GM12872 (cell line): ENCODE data around the gene SETD1B.

Experiments
- TF ChIP-seq, protein P1 (sequence below): IDR thresholded peaks from 3 replicates; pipeline ENCODE4 v1.5.1; 2011; ENCODE audit warnings: low read depth, mild to moderate bottlenecking, low read length, moderate library complexity; ENCODE audit not compliant: insufficient read depth

SETD1B gene

DNA sequence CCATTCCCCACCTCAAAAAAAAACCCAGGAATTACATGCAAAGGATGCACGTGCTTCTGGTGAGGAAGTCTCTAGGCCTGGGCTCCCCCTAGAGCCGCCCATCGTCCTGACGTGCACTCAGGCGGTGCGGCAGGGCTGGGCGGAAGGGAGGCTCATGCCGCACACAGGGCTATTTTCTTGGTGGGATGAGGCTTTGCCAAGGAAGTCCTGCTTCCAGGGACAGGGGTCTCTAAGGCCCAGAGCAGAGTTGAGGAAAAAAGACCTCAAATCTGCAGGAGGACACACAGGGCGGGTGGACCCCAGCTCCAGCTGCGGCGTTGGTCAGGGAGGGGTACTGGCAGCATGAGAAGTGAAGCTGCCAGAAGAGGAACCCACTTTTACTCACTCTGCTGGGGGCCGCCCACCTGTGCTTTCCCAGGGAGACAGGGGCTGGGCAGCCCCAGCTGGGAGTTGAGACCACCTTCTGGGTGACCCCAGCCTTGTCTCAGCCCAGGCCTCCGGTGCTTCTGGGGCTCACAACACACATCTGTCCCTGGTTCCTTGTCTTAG is 14.5 kb upstream of the SETD1B start:
- TF ChIP-seq, protein P1, sequence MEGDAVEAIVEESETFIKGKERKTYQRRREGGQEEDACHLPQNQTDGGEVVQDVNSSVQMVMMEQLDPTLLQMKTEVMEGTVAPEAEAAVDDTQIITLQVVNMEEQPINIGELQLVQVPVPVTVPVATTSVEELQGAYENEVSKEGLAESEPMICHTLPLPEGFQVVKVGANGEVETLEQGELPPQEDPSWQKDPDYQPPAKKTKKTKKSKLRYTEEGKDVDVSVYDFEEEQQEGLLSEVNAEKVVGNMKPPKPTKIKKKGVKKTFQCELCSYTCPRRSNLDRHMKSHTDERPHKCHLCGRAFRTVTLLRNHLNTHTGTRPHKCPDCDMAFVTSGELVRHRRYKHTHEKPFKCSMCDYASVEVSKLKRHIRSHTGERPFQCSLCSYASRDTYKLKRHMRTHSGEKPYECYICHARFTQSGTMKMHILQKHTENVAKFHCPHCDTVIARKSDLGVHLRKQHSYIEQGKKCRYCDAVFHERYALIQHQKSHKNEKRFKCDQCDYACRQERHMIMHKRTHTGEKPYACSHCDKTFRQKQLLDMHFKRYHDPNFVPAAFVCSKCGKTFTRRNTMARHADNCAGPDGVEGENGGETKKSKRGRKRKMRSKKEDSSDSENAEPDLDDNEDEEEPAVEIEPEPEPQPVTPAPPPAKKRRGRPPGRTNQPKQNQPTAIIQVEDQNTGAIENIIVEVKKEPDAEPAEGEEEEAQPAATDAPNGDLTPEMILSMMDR, result no peak

DNA sequence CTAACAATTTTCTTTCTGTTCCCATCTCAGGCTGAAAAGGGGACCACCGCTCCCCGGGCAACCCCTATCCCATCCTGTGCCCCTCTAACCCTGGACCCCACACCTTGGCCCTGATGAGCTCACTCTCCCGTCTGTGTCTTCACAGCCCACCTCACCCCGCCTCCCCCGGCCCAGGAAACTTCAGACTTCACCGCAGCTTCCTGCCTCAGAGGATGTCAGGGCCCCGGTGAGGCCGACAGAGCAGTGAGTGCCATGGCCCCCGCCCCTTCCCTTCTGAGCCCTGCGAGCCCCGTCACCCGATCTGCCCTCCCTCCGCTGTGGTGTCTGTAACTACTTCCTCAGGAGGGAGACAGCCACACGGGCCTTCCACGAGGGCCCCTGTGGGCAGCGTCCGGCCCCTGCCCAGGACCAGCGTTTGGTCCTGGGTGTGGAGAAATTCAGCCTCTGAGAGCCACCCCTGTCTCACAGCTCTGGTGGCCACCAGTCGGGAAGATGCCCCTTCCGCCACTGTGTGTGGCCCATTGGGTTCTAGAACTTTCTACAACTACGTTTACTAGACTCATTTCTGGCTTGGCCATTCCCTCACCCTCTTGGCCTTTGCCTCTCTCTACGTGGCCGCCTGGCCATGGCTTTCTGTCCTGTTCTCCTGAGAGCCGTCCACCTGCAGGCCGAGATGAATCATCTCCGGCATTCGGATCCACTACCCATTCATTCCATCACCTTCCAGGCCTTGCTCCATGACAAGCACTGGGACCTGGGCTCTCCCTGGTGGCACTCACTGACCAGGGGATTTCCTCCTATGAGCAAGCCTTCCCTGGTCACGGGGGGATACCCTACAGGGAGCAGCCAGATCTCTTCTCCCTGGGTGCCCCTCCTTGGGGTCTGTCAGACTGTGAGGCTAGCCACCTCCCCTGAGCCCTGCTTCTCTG is 13.7 kb upstream of the SETD1B start:
- TF ChIP-seq, protein P1, result no peak

DNA sequence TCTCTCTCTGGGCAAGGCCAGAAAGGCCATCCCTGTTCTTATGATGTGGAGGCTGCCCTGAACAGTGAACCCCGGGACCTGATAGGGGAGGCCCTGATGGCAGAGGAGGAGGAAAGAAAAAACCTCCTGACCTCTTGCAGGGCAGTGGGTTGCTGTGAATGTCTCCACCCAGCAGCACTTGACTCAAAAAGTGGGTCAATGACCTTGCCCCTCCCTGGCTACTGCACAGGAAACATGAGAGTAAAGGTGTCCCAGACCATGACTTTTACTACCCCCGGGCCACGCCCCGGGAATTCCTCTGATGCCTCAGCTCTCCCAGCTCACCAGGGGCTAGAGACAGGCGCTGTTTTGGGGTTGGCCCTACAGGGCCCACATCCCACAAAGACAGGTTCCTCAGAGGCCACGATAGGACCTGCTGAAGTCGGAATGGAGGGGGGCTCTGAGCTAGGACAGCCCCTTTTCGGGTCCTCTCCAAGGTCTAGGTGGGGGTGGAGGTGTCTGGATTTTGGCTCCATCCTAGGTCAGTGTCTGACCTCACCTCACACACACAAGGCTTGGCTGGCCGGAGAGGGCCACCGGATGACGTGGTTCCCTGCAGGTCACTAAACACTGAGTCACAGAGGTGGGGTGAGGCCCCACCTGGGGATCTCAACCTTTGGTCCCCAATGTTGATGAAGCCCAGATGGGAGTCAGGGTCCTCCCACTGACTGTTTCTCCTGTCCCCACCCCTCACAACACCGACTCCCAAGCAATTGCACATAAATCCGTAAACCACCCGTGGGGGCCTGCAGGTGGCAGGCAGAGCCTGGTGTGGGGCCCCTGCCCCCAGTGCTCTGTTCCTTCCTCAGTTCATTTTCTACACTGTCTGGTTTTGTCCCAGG is 11.9 kb upstream of the SETD1B start:
- TF ChIP-seq, protein P1, result no peak

DNA sequence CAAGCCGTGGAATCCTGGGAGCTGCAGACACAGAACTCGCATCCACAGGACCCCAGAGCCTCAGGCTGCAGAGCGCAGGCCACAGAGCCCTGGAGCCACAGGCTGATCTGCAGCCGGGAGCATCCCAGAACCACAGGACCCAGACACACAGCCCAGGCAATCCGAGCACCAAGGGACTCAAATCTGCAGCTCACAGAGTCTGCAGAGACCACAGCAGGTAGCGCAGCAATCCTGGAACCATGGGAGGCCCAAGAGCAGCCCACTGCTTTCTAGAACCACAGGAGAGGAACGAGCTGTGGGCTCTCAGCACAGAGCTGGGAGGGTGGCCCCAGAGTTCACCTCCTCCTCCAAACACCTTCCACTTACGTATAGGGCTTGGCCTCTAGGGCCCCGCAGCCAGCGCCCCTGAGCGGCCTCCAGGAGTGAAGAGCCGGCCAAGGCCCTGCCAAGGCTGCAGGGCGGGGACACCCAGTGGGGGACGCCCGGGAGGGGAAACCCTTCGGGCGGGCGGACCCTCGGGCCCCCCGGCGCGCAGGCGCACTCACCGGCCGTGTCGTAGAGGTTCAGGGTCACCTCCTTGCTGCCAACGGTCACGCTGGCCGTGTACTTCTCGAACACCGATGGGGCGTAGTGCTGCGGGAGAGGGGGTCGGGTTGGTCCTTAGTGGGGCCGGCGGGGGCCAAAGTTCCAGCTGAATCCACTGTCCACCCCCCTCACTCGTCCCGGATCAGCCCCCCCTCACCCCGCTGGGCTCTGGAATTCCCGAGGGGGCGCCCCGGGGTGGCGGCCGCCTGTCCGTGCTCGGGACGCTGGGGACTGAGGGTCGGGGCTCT is 11.0 kb upstream of the SETD1B start:
- TF ChIP-seq, protein P1, result peak; percentile 24; the same call in 1 of the 3 replicates

DNA sequence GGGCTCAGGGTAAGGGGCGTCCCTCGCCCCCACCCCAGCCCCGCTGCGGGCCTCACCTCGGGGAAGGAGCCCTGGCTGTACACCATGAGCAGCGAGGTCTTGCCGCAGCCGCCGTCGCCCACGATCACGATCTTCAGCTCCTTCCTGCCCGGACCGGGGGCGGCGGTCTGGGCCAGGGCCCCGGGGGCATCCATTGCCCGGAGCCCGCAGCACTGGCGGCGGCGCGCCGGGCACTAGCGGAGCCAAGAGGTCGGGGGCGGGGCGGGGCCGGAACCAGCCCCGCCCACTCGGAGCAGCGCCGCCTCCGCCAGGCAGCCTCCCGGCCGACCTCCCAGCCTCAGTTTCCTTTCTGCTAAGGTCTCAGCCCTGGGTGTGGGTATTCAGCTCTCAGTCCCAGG is 10.4 kb upstream of the SETD1B start, which contains the start of gene RHOF:
Gene RHOF (minus strand): TSS at position 249 of the 398 bp plus-strand sequence. CDS start 55 bp downstream, at position 194.
- TF ChIP-seq, protein P1, result no peak

DNA sequence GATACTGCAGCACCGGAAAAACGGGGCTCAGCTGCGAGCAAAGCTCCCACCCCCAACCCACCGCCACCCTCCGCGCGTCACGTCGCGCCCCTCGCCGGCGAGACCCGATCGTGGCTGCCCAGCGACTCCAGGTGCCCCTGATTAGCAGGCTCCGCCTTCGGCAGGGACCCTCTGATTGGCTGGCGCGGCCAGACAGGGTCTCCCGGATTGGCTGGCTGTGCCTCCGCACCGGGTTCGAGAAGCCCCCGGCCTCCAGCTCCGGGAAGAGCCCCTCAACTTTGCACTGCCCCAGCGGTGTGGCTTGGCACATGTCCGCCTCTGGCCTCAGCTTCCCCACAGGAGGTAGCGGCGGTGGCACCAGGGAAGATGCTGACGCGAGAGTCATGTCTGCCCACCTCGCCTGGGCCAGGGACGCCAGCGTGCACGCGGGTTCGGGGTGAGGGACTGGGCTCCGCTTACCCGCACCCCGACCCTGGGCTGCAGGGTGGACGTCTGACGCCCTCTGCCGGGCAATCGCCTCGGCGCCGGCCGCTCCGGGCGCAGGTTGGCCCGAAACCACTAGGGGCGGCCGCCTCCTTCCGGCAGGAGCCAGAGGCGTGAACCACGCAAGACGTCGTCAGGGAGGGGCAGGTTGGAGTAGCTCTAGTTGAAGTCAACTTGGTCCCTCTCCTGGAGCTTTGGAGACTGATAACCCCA is 9.8 kb upstream of the SETD1B start:
- TF ChIP-seq, protein P1, result peak; percentile 100
